Thymus (tissue), 11 donors: ENCODE data around the gene KIF22. TPM values are rescaled to one million over a fixed set of nuclear protein-coding genes. Genes with fewer than 3 reads are reported as not detected.
A peak's percentile ranks its signal among the peaks of the same experiment; 100 is the strongest.

ENCODE experiments used
- DNase-seq, 9 donors: peaks; one replicate each; pipeline ENCODE4 v3.0.0-alpha.2; 2013; ENCODE audit warnings: low spot score in 9 of 9, low read depth in 6 of 9, missing footprints in 1 of 9
- H3K27ac ChIP-seq, 2 donors: one replicate each; pipeline ENCODE4 v1.5.1; 2013; ENCODE audit warnings: control low read depth in 1 of 2, low read depth in 1 of 2, low read length in 1 of 2, mild to moderate bottlenecking in 1 of 2, moderate library complexity in 1 of 2
- H3K27me3 ChIP-seq, 2 donors: one replicate each; pipeline ENCODE4 v1.5.1; 2013; ENCODE audit warnings: low read length in 1 of 2; ENCODE audit not compliant: control insufficient read depth in 2 of 2, insufficient read depth in 1 of 2
- H3K36me3 ChIP-seq, 2 donors: one replicate each; pipeline ENCODE4 v1.5.1; 2013; ENCODE audit warnings: low read length in 1 of 2, mild to moderate bottlenecking in 1 of 2, moderate library complexity in 1 of 2; ENCODE audit not compliant: control insufficient read depth in 2 of 2, insufficient read depth in 2 of 2
- H3K4me1 ChIP-seq, 2 donors: one replicate each; pipeline ENCODE4 v1.5.1; 2013; ENCODE audit warnings: low read length in 2 of 2; ENCODE audit not compliant: control insufficient read depth in 2 of 2, insufficient read depth in 2 of 2
- H3K4me3 ChIP-seq, 2 donors: one replicate each; pipeline ENCODE4 v1.5.1; 2013; ENCODE audit warnings: low read length in 2 of 2, control low read depth in 1 of 2, mild to moderate bottlenecking in 1 of 2
- H3K9me3 ChIP-seq, 2 donors: one replicate each; pipeline ENCODE4 v1.5.1; 2013; ENCODE audit warnings: low read length in 1 of 2, mild to moderate bottlenecking in 1 of 2; ENCODE audit not compliant: control insufficient read depth in 2 of 2, insufficient read depth in 1 of 2
- WGBS: extraction: QIAGEN DNeasy Blood & Tissue Kit; methylation state at CpG from one replicate; pipeline ENCODE4 v1.1.7; 2013; 5-methylcytosine and 5-hydroxymethylcytosine counted together
- polyA plus RNA-seq: library from polyadenylated mRNA; stranded (reverse); fragments of 200-250 nt; gene quantifications from one replicate; pipeline ENCODE4 v1.2.3, GENCODE V29; 2013
- total RNA-seq: library from RNA; stranded (reverse); fragments of 120-200 nt; gene quantifications from one replicate; pipeline ENCODE4 v1.2.4, GENCODE V29; 2013
- donor health status: healthy.

The KIF22 gene
- total and polyA plus RNA-seq, 2 donors = 82.5 to 105 TPM

DNA sequence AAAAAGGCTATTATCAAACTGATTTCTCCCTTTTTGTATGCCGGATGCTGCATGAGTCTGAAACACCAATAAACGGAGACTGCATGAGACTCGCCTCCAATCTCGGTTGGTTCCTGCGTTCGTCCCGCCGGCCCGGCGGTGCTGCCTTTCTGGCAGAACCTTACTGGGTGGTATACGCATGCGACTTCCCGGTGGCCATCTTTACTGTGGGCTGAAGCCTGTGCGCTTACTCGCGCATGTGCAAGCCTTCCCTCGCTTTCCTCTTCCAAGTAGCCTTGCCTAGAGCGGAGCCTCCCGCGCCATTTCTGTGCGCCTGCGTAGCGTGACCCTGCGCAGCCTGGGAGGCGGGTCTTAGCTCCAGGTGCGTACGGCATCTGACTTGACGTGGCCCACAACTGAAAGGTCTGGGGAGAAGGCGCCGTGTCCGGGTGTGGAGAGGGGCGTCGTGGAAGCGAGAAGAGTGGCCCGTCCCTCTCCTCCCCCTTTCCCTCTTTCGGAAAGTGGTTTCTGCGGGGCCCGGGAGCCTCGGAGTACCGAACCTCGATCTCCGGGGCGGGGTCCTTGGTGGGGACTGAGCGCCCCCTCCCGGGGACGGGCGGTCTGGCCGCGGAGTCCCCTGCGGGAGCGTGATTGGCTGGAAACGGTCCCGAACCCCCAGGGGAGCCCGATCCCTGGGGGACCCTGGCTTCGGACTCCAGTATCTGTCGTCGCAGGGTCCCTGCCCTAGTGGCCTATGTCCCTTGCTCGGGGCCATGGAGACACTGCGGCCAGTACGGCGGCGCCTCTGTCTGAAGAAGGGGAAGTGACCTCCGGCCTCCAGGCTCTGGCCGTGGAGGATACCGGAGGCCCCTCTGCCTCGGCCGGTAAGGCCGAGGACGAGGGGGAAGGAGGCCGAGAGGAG, 25.5 kb downstream of the KIF22 start, which contains the start of gene PAGR1:
Gene PAGR1, plus strand, starts transcription at position 360 of the 901 bp plus-strand sequence. Its CDS starts 374 bp downstream, at position 734.
- peak within 1 kb of the TSS; percentile 90 to 96 for H3K27ac ChIP-seq
- H3K4me3 ChIP-seq = peak within 1 kb of the TSS; percentile 72 to 80
- DNase-seq = peak; percentile 98 to 100 (median 100)
- WGBS = under 1% methylated on average over 70 of the region's 70 CpGs
- H3K9me3 ChIP-seq = peaks cover 0 to 11% of the 10 kb centered on the region in 2 donors
- peaks cover 8 to 37% of the 10 kb centered on the region in 2 donors for H3K27me3 ChIP-seq
- H3K4me1 ChIP-seq = peaks cover 44 to 88% of the 10 kb centered on the region in 2 donors
- H3K36me3 ChIP-seq = peaks cover 12 to 23% of the 10 kb centered on the region in 2 donors

DNA sequence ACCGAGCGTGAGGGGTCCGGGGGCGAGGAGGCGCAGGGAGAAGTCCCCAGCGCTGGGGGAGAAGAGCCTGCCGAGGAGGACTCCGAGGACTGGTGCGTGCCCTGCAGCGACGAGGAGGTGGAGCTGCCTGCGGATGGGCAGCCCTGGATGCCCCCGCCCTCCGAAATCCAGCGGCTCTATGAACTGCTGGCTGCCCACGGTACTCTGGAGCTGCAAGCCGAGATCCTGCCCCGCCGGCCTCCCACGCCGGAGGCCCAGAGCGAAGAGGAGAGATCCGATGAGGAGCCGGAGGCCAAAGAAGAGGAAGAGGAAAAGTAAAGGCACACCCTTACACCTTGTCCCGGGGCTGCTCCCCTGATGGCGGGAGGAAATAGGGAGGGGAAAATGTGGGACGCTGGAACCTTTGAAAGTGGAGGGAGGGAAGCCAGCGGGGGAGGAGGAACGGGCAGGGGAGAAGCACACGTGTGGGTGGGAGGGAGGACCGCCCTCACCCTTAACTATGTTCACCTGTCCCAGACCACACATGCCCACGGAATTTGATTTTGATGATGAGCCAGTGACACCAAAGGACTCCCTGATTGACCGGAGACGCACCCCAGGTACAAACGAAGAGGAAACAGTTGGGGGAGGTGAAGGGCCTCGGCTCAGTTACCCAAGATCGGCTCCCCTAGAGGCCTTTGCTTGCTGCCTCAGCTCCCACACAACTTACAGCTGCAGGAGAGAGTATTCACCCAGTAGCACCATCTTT, 26.3 kb downstream of the KIF22 start:
- Histone ChIP-seq H3K27me3 (peaks cover 8 to 29% of the 10 kb centered on the region in 2 donors), H3K4me3 (peak overlapping the region; percentile 72 to 80), H3K4me1 (peaks cover 45 to 88% of the 10 kb centered on the region in 2 donors), H3K27ac (peak overlapping the region; percentile 90 to 96), H3K36me3 (peaks cover 17 to 31% of the 10 kb centered on the region in 2 donors), H3K9me3 (peaks cover 0 to 11% of the 10 kb centered on the region in 2 donors)
- peak in 3 of 9 donors; percentile 51 to 76 (median 53) for DNase-seq
- under 1% methylated on average over 37 of the region's 37 CpGs for WGBS

DNA sequence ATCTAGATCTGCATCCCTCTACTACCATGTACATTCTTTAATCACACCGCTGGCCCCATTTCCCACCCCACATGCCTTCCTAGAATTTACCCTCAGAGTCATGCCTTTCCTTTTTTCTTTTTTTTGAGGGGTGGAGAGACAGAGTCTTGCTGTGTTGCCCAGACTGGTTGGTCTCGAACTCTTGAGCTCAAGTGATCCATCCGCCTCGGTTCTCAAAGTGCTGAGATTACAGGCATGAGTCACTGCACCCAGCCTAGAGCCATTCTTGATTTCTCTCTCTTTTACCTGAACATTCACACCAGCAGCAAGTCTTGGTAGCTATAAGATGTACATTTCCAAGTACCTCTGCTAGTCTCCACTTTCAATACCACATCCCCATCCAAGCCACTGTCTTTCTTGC, 27.5 kb downstream of the KIF22 start:
- WGBS = 99% methylated on average over 4 of the region's 4 CpGs
- Histone ChIP-seq H3K4me3 (no peak overlapping the region), H3K9me3 (peaks cover 0 to 7% of the 10 kb centered on the region in 2 donors), H3K4me1 (peaks cover 38 to 85% of the 10 kb centered on the region in 2 donors), H3K27ac (no peak overlapping the region), H3K27me3 (peaks cover 0 to 17% of the 10 kb centered on the region in 2 donors), H3K36me3 (peaks cover 21 to 35% of the 10 kb centered on the region in 2 donors)
- no peak for DNase-seq

DNA sequence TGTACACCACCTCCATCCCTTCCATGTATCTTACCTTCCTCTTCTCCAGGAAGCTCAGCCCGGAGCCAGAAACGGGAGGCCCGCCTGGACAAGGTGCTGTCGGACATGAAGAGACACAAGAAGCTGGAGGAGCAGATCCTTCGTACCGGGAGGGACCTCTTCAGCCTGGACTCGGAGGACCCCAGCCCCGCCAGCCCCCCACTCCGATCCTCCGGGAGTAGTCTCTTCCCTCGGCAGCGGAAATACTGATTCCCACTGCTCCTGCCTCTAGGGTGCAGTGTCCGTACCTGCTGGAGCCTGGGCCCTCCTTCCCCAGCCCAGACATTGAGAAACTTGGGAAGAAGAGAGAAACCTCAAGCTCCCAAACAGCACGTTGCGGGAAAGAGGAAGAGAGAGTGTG, 29.0 kb downstream of the KIF22 start:
- no peak for DNase-seq
- Histone ChIP-seq H3K4me3 (no peak overlapping the region), H3K27ac (peak overlapping the region; percentile 53 to 73)

DNA sequence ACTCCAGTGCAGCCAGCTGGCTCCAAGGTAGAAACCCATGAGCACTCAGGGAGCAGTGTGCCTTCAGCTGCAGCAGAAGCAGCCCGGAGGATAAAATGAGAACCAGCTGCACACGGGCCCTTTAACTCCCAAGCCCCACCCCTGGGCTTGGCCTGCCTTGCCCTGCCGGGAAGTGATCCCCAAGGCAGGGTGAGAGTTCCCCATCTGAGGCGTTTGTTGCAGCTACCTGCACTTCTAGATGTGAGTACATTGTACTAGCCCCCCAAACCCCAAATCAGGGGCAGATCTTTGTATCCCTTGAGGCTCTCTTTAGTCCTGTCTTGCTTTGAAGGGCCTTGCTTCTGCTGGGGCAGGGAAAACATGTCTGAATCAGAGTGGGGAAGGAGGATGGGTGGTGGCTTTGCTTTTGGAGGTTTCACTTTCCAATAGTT, 29.7 kb downstream of the KIF22 start, which contains the start of gene MVP:
Gene MVP, plus strand, starts transcription at position 192 of the 431 bp plus-strand sequence. CDS start 10,088 bp downstream, outside the sequence.
- H3K4me3 ChIP-seq = peak within 1 kb of the TSS; percentile 54 to 73
- H3K27ac ChIP-seq = peak within 1 kb of the TSS; percentile 73 to 84
- peaks cover 21 to 35% of the 10 kb centered on the region in 2 donors for H3K36me3 ChIP-seq
- no peaks in the 10 kb centered on the region for H3K27me3 ChIP-seq
- WGBS = 0% methylated on average over 4 of the region's 4 CpGs
- H3K9me3 ChIP-seq = peaks cover 0 to 6% of the 10 kb centered on the region in 2 donors
- peak in 3 of 9 donors; percentile 64 to 81 (median 66) for DNase-seq
- peaks cover 44 to 75% of the 10 kb centered on the region in 2 donors for H3K4me1 ChIP-seq

More for the DNA sequence above, 29.0 kb downstream of the KIF22 start:
- 93% methylated on average over 15 of the region's 15 CpGs for WGBS
- H3K27me3 ChIP-seq = peaks cover 0 to 3% of the 10 kb centered on the region in 2 donors
- peaks cover 21 to 35% of the 10 kb centered on the region in 2 donors for H3K36me3 ChIP-seq
- H3K9me3 ChIP-seq = peaks cover 0 to 6% of the 10 kb centered on the region in 2 donors
- peaks cover 39 to 75% of the 10 kb centered on the region in 2 donors for H3K4me1 ChIP-seq

DNA sequence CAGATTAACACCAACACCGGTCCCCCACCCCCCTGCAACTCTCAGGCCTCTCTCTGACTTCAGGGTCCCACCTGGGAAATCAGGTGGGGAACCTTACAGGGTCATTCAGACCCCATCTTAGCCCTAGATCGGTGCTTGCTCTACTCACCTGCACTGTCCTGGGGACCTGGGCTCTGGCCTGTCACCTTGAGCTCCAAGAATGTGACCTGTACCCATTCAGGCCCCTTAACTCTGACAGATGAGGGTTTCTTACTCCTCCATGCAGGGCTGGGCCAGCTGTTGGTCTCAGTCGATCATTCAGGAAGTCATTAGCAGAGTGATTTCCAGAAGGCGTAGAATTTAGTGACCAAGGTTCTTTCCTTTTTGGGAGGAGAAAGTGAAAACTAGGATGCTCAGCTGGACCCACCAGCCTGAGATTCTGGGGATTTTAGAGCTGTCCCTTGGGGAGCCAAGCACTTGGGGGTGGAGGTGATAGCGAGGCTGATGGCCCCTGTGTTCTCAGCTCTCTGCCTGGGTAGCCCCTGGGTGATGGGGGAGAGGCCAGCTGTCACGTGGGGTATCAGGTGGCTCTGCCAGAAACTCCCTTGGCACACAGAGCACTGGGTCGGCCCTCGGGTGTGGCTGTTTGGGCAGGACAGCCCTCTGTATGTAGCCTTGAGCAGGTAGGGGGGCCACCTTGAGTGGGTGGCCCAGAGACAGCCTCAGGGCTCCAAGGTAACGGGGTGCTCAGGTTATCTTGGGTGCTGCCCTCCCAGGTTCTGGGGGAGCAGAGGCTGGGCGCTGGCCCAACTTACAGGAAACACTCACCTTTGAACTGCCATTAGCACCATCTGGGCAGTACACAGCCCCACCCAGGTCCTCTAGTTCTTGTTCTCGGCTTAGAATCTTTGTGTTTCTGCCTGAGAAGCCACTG, 30.4 kb downstream of the KIF22 start:
- Histone ChIP-seq H3K4me1 (peaks cover 49 to 77% of the 10 kb centered on the region in 2 donors), H3K27me3 (no peaks in the 10 kb centered on the region), H3K4me3 (peak overlapping the region; percentile 54 to 73), H3K9me3 (peaks cover 0 to 6% of the 10 kb centered on the region in 2 donors), H3K27ac (peak overlapping the region; percentile 73 to 84), H3K36me3 (peaks cover 21 to 35% of the 10 kb centered on the region in 2 donors)
- no peak for DNase-seq
- whole genome bisulfite sequencing = 69% methylated on average over 11 of the region's 11 CpGs

DNA sequence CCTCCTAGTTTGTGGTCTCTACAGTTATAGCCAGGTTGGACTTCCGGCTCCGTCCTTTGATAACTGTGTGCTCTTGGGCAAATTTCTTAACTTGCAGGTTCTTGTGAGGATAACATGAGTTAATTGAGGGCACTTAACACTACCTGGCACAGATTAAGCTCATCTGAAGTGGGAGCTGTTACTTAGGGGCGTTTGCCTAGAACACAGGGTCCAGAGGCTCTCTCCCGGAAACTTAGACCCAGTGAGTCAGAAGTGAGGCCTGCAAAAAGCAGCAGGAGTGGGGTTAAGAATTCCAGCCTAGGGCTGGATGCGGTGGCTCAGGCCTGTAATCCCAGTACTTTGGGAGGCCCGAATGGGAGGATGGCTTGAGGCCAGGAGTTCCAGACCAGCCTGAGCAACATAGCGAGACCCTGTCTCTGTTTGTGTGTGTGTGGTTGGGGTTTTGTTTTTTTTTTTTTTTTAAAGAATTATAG, 31.1 kb downstream of the KIF22 start:
- Histone ChIP-seq H3K4me1 (peaks cover 54 to 84% of the 10 kb centered on the region in 2 donors), H3K36me3 (peaks cover 21 to 35% of the 10 kb centered on the region in 2 donors), H3K27me3 (no peaks in the 10 kb centered on the region), H3K27ac (peak overlapping the region; percentile 73 to 84), H3K9me3 (no peaks in the 10 kb centered on the region), H3K4me3 (peak overlapping the region; percentile 54 to 73)
- WGBS = 89% methylated on average over 7 of the region's 7 CpGs
- no peak for DNase-seq
